ENCODE results near the gene CDHR3. TPM values are rescaled to one million over a fixed set of nuclear protein-coding genes. Genes with fewer than 3 reads are reported as not detected.

Gene CDHR3
- total and polyA plus RNA-seq, 2 of the 8 experiments (the other 6 are each of a cell fraction or from before 2014, with no cell fraction given): 6.4 to 6.8 TPM

DNA sequence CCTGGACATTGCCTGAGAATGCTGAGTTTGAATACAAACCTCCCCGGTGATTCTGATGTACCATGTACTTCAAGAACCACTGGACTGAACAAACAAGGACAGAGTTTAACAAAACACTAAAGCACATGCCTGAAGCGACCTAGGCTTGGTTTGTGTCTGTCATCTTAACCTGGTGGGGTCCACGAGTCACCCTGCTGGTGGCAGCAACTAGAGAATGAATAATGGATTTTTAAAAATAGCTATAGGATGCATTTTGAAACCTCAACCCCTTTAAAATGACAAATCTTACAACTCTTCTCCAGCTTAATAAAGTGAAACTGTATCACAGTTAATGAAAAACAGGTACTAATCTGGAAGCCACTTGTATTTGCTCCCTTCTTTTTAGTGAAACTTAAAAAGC lies 25.2 kb downstream of the CDHR3 start:
- Histone ChIP-seq H3K23ac (ENCODE audit: insufficient read length) (no peak overlapping the region), H3K4ac (replicated peaks; ENCODE audit: insufficient read length, low read depth, low read length) (no peak overlapping the region), H3K23me2 (ENCODE audit: low read depth, low read length) (no peaks in the 10 kb centered on the region), H3K18ac (ENCODE audit: extremely low read depth, low read length) (no peak overlapping the region), H3K27me3 (replicated peaks in 1 of 4; ENCODE audit: control insufficient read depth in 3 of 4, extremely low read depth in 1 of 4, insufficient read depth in 3 of 4, low read length in 3 of 4) (no peaks in the 10 kb centered on the region), H2AFZ (ENCODE audit: low read length) (no peak overlapping the region), H3K4me3 (ENCODE audit: extremely low read depth in 1 of 4, insufficient read depth in 2 of 4, low read depth in 3 of 4, low read length in 4 of 4) (no peak overlapping the region), H2AK5ac (ENCODE audit: low read depth, low read length) (no peak overlapping the region), H3K9ac (replicated peaks in 1 of 4; ENCODE audit: extremely low read depth in 1 of 4, low read depth in 3 of 4, low read length in 3 of 4) (no peak overlapping the region), H4K91ac (replicated peaks; ENCODE audit: insufficient read length, low read length) (no peak overlapping the region), H4K5ac (ENCODE audit: insufficient read length, low read depth, low read length) (no peak overlapping the region), H2BK12ac (ENCODE audit: low read depth, low read length) (no peak overlapping the region), H2BK5ac (ENCODE audit: low read depth, low read length) (no peak overlapping the region), H3K56ac (replicated peaks; ENCODE audit: insufficient read length, low read depth, low read length) (no peak overlapping the region), H2BK15ac (ENCODE audit: low read length) (no peak overlapping the region), H3K9me3 (ENCODE audit: insufficient read depth in 2 of 2, low read depth in 1 of 2, low read length in 1 of 2) (no peaks in the 10 kb centered on the region), H3K14ac (ENCODE audit: insufficient read length) (no peak overlapping the region), H3K79me2 (ENCODE audit: control insufficient read depth in 1 of 2, insufficient read depth in 2 of 2, low read length in 2 of 2) (no peaks in the 10 kb centered on the region), H2BK120ac (replicated peaks; ENCODE audit: low read depth, low read length) (no peak overlapping the region), H3K36me3 (ENCODE audit: control insufficient read depth in 2 of 4, insufficient read depth in 4 of 4, low read length in 3 of 4) (no peaks in the 10 kb centered on the region), H3K4me1 (replicated peaks in 1 of 4; ENCODE audit: control insufficient read depth in 3 of 4, insufficient read depth in 4 of 4, low read length in 3 of 4) (peaks cover 11 to 44% (median 36%) of the 10 kb centered on the region in 4 experiments; a peak in 6 of 7 replicates), H4K8ac (ENCODE audit: extremely low read depth, insufficient read depth, low read length) (no peak overlapping the region), H3K27ac (ENCODE audit: low read depth, low read length) (no peak overlapping the region), H4K20me1 (replicated peaks in 1 of 2; ENCODE audit: control insufficient read depth in 1 of 2, insufficient read depth in 2 of 2, low read length in 2 of 2) (no peaks in the 10 kb centered on the region), H2BK20ac (ENCODE audit: low read length) (0 out of 2 replicates have a peak overlapping the region, but pooled peaks have one; percentile 15), H3K79me1 (ENCODE audit: low read depth, low read length) (no peaks in the 10 kb centered on the region), H3K4me2 (ENCODE audit: insufficient read depth in 1 of 2, low read depth in 2 of 2, low read length in 2 of 2) (no peak overlapping the region)
- POLR2A ChIA-PET (ENCODE audit: partially characterized antibody): interaction anchor here (1.9 kb wide), 1 partner anchor 33 kb away, joined by 4 read pairs; no protein-coding TSS in a partner anchor
- no peak for DNase-seq (ENCODE audit: low read depth in 1 of 2, low spot score in 2 of 2)
- CTCF ChIA-PET (ENCODE audit: partially characterized antibody): interaction anchor here (0.7 to 4.2 kb wide), 10 partner anchors 10 to 111 kb away, joined by 3 to 31 read pairs (median 4); no protein-coding TSS in a partner anchor
- no peak for FAIRE-seq
- 83% methylated on average over 3 of the region's 3 CpGs; no CpG with 5 or more reads in 1 of the 2 experiments for WGBS, 2 experiments (ENCODE audit: extremely low coverage in 1 of 2, insufficient coverage in 1 of 2, insufficient read length in 1 of 2, insufficient replicate concordance in 2 of 2, low coverage in 1 of 2, low lambda C conversion rate in 2 of 2, missing lambda C conversion rate in 1 of 2)
- TF ChIP-seq ATF3 (IDR thresholded peaks at IDR 0.05; ENCODE audit: insufficient read depth, low read depth, low read length): no peak
- no peak for TF ChIP-seq CEBPB (IDR thresholded peaks at IDR 0.05; ENCODE audit: low read depth, low read length)
- no peak for TF ChIP-seq ZNF274 (IDR thresholded peaks at IDR 0.05; ENCODE audit: borderline replicate concordance, extremely low read depth, low read length)
- no peak for TF ChIP-seq RAD21 (IDR thresholded peaks at IDR 0.05 in 1 of 2, conservative IDR thresholded peaks at IDR 0.05 in 1 of 2; ENCODE audit: low read depth in 2 of 2, low read length in 2 of 2)
- no peak for TF ChIP-seq SRF (IDR thresholded peaks at IDR 0.05; ENCODE audit: low read depth, low read length)
- TF ChIP-seq CHD2 (IDR thresholded peaks at IDR 0.05; ENCODE audit: low read length): no peak
- TF ChIP-seq TAF7 (optimal IDR thresholded peaks at IDR 0.05; ENCODE audit: borderline replicate concordance, low read depth, low read length): no peak
- TF ChIP-seq RNF2 (IDR thresholded peaks at IDR 0.05; ENCODE audit: borderline replicate concordance, low read depth, low read length, missing control alignments, poor library complexity, severe bottlenecking): no peak
- no peak for TF ChIP-seq SAP30 (IDR thresholded peaks at IDR 0.05; ENCODE audit: insufficient read depth, insufficient replicate concordance, low read length)
- no peak for TF ChIP-seq NANOG (IDR thresholded peaks at IDR 0.05; ENCODE audit: insufficient read depth, low read depth, low read length, poor library complexity, severe bottlenecking)
- no peak for TF ChIP-seq RBBP5 (IDR thresholded peaks at IDR 0.05; ENCODE audit: borderline replicate concordance, low read depth, low read length)
- TF ChIP-seq KDM5A (IDR thresholded peaks at IDR 0.05; ENCODE audit: low read length): no peak
